ENCODE results near the gene TMCC1.

Gene TMCC1

DNA sequence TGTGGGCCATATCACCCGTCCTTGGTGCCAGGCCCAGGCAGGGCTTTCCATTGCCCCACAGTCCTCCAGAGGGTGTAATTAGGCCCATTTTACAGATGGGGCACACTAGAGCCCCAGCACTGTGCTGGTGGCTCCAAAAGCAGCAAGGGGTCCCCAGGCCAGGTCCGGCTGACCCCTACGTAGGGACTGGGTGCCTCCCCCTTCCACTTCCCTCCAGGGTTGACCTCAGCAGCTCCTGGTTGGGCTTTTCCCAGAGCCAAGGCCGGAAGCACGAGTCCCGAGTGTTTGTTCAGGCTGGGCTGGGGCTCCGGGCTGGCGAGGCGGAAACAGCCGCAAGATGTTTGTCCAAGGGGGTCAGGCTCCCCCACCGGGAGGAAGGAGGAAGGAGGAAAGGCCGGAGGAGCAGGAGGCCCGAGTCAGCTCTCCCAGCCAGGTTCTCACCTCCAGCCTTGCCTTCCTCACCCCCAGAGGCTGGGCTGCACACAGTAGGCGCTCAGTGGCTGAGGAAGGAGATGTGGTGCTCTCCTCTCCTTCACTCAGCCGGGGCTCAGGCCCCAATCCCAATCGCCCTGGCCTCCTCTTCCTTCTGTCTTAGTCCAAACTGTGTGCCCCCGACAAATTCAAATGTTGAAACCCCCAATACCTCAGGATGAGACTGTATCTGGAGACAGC is 269.9 kb downstream of the TMCC1 start:
- Histone ChIP-seq H3K27me3 (ENCODE audit: insufficient read depth, poor library complexity, severe bottlenecking) (peaks cover 2% of the 10 kb centered on the region), H3K4me3 (replicated peaks; ENCODE audit: insufficient read depth, low read length) (no peak overlapping the region), H3K27ac (replicated peaks) (no peak overlapping the region)
- no peak for DNase-seq (ENCODE audit: low read depth in 1 of 2, low spot score in 1 of 2)
- TF ChIP-seq SPI1 (IDR thresholded peaks at IDR 0.05; ENCODE audit: borderline replicate concordance, low read depth) (no peak), POLR2AphosphoS5 (IDR thresholded peaks at IDR 0.05; ENCODE audit: low read depth) (no peak), REST (IDR thresholded peaks at IDR 0.05; ENCODE audit: insufficient replicate concordance, low read depth) (no peak)
- TF ChIP-seq, protein P1, sequence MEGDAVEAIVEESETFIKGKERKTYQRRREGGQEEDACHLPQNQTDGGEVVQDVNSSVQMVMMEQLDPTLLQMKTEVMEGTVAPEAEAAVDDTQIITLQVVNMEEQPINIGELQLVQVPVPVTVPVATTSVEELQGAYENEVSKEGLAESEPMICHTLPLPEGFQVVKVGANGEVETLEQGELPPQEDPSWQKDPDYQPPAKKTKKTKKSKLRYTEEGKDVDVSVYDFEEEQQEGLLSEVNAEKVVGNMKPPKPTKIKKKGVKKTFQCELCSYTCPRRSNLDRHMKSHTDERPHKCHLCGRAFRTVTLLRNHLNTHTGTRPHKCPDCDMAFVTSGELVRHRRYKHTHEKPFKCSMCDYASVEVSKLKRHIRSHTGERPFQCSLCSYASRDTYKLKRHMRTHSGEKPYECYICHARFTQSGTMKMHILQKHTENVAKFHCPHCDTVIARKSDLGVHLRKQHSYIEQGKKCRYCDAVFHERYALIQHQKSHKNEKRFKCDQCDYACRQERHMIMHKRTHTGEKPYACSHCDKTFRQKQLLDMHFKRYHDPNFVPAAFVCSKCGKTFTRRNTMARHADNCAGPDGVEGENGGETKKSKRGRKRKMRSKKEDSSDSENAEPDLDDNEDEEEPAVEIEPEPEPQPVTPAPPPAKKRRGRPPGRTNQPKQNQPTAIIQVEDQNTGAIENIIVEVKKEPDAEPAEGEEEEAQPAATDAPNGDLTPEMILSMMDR (IDR thresholded peaks at IDR 0.05; ENCODE audit: insufficient read depth, low read length), result no peak

DNA sequence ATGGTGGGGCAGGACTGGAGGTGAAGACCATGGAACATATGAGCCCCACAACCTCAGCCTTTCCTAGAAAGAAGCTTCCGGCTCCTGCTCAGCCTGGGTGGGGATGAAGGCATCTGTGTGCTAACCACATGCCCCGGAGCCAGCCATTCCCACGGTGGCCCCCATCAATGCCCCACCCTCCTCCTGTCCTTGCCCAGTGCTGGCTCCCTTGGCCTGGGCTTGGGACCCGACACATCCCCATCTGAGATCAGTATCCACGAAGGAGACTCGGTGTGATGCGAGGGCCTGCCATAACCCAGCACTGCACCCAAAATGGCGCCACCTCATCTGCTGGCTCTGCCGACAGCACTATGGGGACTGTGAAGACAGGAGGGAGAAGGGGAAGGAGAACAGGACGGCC is 270.6 kb downstream of the TMCC1 start:
- H3K27me3 ChIP-seq (ENCODE audit: insufficient read depth, poor library complexity, severe bottlenecking), result peaks cover 2% of the 10 kb centered on the region
- TF ChIP-seq REST (IDR thresholded peaks at IDR 0.05; ENCODE audit: insufficient replicate concordance, low read depth), result no peak
- TF ChIP-seq POLR2AphosphoS5 (IDR thresholded peaks at IDR 0.05; ENCODE audit: low read depth), result no peak
- no peak for TF ChIP-seq SPI1 (IDR thresholded peaks at IDR 0.05; ENCODE audit: borderline replicate concordance, low read depth)
- no peak overlapping the region for H3K27ac ChIP-seq (replicated peaks)
- no peak for DNase-seq (ENCODE audit: low read depth in 1 of 2, low spot score in 1 of 2)
- H3K4me3 ChIP-seq (replicated peaks; ENCODE audit: insufficient read depth, low read length), result no peak overlapping the region

DNA sequence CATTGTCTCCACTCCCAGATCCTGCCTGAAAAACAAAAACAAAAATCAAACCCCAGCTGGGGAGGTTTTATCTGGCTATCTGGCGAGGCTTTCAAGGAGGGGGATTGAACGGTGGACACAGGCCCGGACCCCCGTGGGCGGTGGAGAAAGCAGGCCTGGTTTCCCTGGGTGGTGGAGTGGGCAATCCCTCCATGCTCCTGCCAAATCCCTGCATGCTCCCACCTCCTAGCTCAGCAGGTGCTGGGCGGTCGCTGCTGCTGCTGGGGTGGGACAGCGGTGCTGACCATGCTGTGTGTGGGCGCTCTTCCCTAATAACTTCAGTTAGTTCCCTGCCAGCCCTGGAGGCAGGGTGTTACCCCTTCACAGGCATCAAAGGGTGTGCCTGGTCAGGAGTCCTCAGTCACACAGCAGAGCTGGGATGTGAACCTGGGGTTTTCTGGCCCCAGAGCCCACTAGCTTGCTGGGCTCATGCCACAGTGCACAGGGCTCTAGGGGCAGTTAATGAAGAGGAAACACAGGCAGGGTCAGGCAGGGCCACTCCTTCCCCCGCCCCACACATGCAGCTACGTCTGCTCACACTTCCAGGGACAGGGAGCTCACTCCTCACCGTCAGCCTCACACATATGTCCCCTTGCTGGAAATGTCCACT is 271.2 kb downstream of the TMCC1 start:
- Histone ChIP-seq H3K4me3 (replicated peaks; ENCODE audit: insufficient read depth, low read length) (no peak overlapping the region), H3K27ac (replicated peaks) (no peak overlapping the region), H3K27me3 (ENCODE audit: insufficient read depth, poor library complexity, severe bottlenecking) (peaks cover 2% of the 10 kb centered on the region)
- no peak for DNase-seq (ENCODE audit: low read depth in 1 of 2, low spot score in 1 of 2)
- TF ChIP-seq, protein P1 (IDR thresholded peaks at IDR 0.05; ENCODE audit: insufficient read depth, low read length), result no peak
- TF ChIP-seq REST (IDR thresholded peaks at IDR 0.05; ENCODE audit: insufficient replicate concordance, low read depth) (no peak), GABPA (IDR thresholded peaks at IDR 0.05; ENCODE audit: low read depth) (no peak), SPI1 (IDR thresholded peaks at IDR 0.05; ENCODE audit: borderline replicate concordance, low read depth) (no peak), POLR2AphosphoS5 (IDR thresholded peaks at IDR 0.05; ENCODE audit: low read depth) (no peak)
